H1 (cell line): ENCODE measurements around the gene TBC1D22A. TPM values are rescaled to one million over a fixed set of nuclear protein-coding genes. Genes with fewer than 3 reads are reported as not detected.

ENCODE experiments used
- CEBPB ChIP-seq: IDR thresholded peaks from 2 replicates; pipeline ENCODE4 v1.6.1; 2012; ENCODE audit warnings: low read depth, low read length
- EP300 ChIP-seq, 2 experiments: IDR thresholded peaks; 1 replicate in 1 of 2; 2 replicates in 1 of 2; pipeline ENCODE4 v1.6.1; 2011 to 2012; ENCODE audit warnings: low read depth in 2 of 2, low read length in 2 of 2, mild to moderate bottlenecking in 2 of 2, borderline replicate concordance in 1 of 2, inconsistent platforms in 1 of 2, moderate library complexity in 1 of 2
- EZH2 ChIP-seq: fragments of 200-600 bp; sonication (generic); IDR thresholded peaks from 2 replicates; pipeline ENCODE4 v1.7.1; 2012; ENCODE audit warnings: low read depth, mild to moderate bottlenecking, moderate library complexity, low read length, inconsistent platforms; ENCODE audit not compliant: severe bottlenecking
- KDM1A ChIP-seq: fragments of 200-600, 300-600 bp; sonication (generic); IDR thresholded peaks from 2 replicates; pipeline ENCODE4 v1.7.1; 2016; ENCODE audit warnings: mild to moderate bottlenecking, low read length, borderline replicate concordance
- KDM5A ChIP-seq: fragments of 200-600 bp; IDR thresholded peaks from 2 replicates; pipeline ENCODE4 v1.7.1; 2012; ENCODE audit warnings: mild to moderate bottlenecking, low read length, inconsistent platforms, mixed read lengths
- RBBP5 ChIP-seq: IDR thresholded peaks from 2 replicates; pipeline ENCODE4 v1.7.1; 2012; ENCODE audit warnings: low read depth, mild to moderate bottlenecking, inconsistent platforms, low read length, moderate library complexity, borderline replicate concordance
- SAP30 ChIP-seq: fragments of 300-600 bp; sonication (generic); IDR thresholded peaks from 2 replicates; pipeline ENCODE4 v1.7.1; 2012; ENCODE audit warnings: low read length, moderate library complexity, mild to moderate bottlenecking, inconsistent platforms; ENCODE audit not compliant: insufficient read depth, insufficient replicate concordance
- SIN3A ChIP-seq, 2 experiments: IDR thresholded peaks in 1 of 2; conservative IDR thresholded peaks in 1 of 2; 2 replicates each; pipeline ENCODE4 v1.6.1; 2011 to 2012; ENCODE audit warnings: low read length in 2 of 2, improper control_type of control experiment in 1 of 2, low read depth in 1 of 2, mild to moderate bottlenecking in 1 of 2
- TCF12 ChIP-seq: IDR thresholded peaks from 2 replicates; pipeline ENCODE4 v1.6.1; 2011; ENCODE audit warnings: low read depth, mild to moderate bottlenecking, low read length
- TEAD4 ChIP-seq: IDR thresholded peaks from 2 replicates; pipeline ENCODE4 v1.6.1; 2012; ENCODE audit warnings: low read depth, low read length, inconsistent platforms, mixed read lengths
- polyA plus RNA-seq, 7 experiments: library from polyadenylated mRNA; depleted of rRNA in 3 of 7; stranded (reverse) in 5 of 7; unstranded in 2 of 7; fragments of >200 nt in 5 of 7; fragments of 200-250 nt in 2 of 7; gene quantifications; 1 replicate in 5 of 7; 2 replicates in 1 of 7; 4 replicates in 1 of 7; pipeline versions ENCODE4 v1.2.1 to v1.2.3, GENCODE V29; 2011 to 2013; ENCODE audit warnings: missing spikeins in 2 of 7, mixed read lengths in 2 of 7
- total RNA-seq: library from RNA; stranded (reverse); fragmentation: NEBNext Ultra II Directional; extraction: Animal tissue kit (Norgen Biotek cat#: 25700); gene quantifications from 2 replicates; pipeline ENCODE4 v1.2.1, GENCODE V29; 2021

Gene TBC1D22A
- total and polyA plus RNA-seq, 2 of the 8 experiments (the other 6 are each of a cell fraction or from before 2014, with no cell fraction given): 11.9 to 18.4 TPM

- TF ChIP-seq KDM5A (no peak), TCF12 (no peak), EZH2 (no peak), CEBPB (no peak), KDM1A (no peak), SAP30 (no peak), EP300 (IDR thresholded peaks at IDR 0.05; ENCODE audit: borderline replicate concordance in 1 of 2, low read depth in 2 of 2, low read length in 2 of 2) (no peak), RBBP5 (no peak), TEAD4 (no peak), SIN3A (conservative IDR thresholded peaks at IDR 0.05 in 1 of 2, IDR thresholded peaks at IDR 0.05 in 1 of 2; ENCODE audit: low read depth in 1 of 2, low read length in 2 of 2) (no peak)
These were observed 403.0 kb downstream of the TBC1D22A start (continued) for GRCh38 chr22:47165338-47166032.
